ENCODE data around the gene SLC2A13.

The SLC2A13 gene

GRCh38 chr12:40105515-40106201 lies at the start of gene SLC2A13:
Gene SLC2A13 (minus strand): TSS chr12:40106081. CDS start chr12:40105808, 273 bp downstream.
- DNase-seq, result peak; percentile 18

- no peak for DNase-seq
Observed at GRCh38 chr12:40154381-40154780, 48.5 kb upstream of the SLC2A13 start.

- no peak for DNase-seq
Observed at GRCh38 chr12:40153432-40153831, 47.6 kb upstream of the SLC2A13 start.

- peak; percentile 19 for DNase-seq
Observed at GRCh38 chr12:40152783-40153383, 47.0 kb upstream of the SLC2A13 start.

GRCh38 chr12:40149673-40150260 lies 43.9 kb upstream of the SLC2A13 start:
- no peak for DNase-seq

GRCh38 chr12:40146800-40147797 lies 41.2 kb upstream of the SLC2A13 start:
- DNase-seq, result no peak

- DNase-seq, result no peak
Observed at GRCh38 chr12:40145896-40146295, 40.0 kb upstream of the SLC2A13 start.

- DNase-seq, result no peak
Observed at GRCh38 chr12:40144023-40144422, 38.1 kb upstream of the SLC2A13 start.

- DNase-seq, result no peak
Observed at GRCh38 chr12:40142001-40142744, 36.3 kb upstream of the SLC2A13 start.

GRCh38 chr12:40138526-40138925 lies 32.6 kb upstream of the SLC2A13 start:
- no peak for DNase-seq

GRCh38 chr12:40137252-40137651 lies 31.4 kb upstream of the SLC2A13 start:
- no peak for DNase-seq

GRCh38 chr12:40127408-40127807 lies 21.5 kb upstream of the SLC2A13 start:
- DNase-seq, result no peak

GRCh38 chr12:40123496-40123895 lies 17.6 kb upstream of the SLC2A13 start:
- DNase-seq, result no peak

GRCh38 chr12:40122842-40123241 lies 17.0 kb upstream of the SLC2A13 start:
- no peak for DNase-seq

GRCh38 chr12:40117818-40118217 lies 11.9 kb upstream of the SLC2A13 start:
- no peak for DNase-seq

- no peak for DNase-seq
Observed at GRCh38 chr12:40110586-40110985, 4.7 kb upstream of the SLC2A13 start.

GRCh38 chr12:40107803-40108620 lies 2.1 kb upstream of the SLC2A13 start:
- DNase-seq, result no peak

- DNase-seq, result peak; percentile 13
Observed at GRCh38 chr12:40107098-40107802, 1.4 kb upstream of the SLC2A13 start.

- no peak for DNase-seq
Observed at GRCh38 chr12:40106655-40107054, 774 bp upstream of the SLC2A13 start.

GRCh38 chr12:40106202-40106533 lies 287 bp upstream of the SLC2A13 start:
- DNase-seq, result no peak

- DNase-seq, result no peak
Observed at GRCh38 chr12:40105265-40105514, 691 bp downstream of the SLC2A13 start.

Measured in GDM1 (cell line).